A673 (cell line): Measurements from ENCODE around the gene MGMT.

ENCODE experiments used
- EZH2 ChIP-seq: fragments of 200-600 bp; sonication (generic); IDR thresholded peaks from 2 replicates; pipeline ENCODE4 v1.6.1; 2017; ENCODE audit warnings: borderline replicate concordance, low read depth, mild to moderate bottlenecking, mixed read lengths, antibody characterized with exemption, low read length; ENCODE audit not compliant: poor library complexity, severe bottlenecking
- TF ChIP-seq, protein P1 (sequence below): fragments of 300-800, 200-600 bp; sonication (generic); conservative IDR thresholded peaks from 2 replicates; pipeline ENCODE4 v1.5.1; 2017; ENCODE audit warnings: low read depth, mild to moderate bottlenecking, antibody characterized with exemption, low read length, moderate library complexity, mixed read lengths

GRCh38 chr10:129662426-129662825, 195.4 kb downstream of the MGMT start:
- TF ChIP-seq, protein P1, sequence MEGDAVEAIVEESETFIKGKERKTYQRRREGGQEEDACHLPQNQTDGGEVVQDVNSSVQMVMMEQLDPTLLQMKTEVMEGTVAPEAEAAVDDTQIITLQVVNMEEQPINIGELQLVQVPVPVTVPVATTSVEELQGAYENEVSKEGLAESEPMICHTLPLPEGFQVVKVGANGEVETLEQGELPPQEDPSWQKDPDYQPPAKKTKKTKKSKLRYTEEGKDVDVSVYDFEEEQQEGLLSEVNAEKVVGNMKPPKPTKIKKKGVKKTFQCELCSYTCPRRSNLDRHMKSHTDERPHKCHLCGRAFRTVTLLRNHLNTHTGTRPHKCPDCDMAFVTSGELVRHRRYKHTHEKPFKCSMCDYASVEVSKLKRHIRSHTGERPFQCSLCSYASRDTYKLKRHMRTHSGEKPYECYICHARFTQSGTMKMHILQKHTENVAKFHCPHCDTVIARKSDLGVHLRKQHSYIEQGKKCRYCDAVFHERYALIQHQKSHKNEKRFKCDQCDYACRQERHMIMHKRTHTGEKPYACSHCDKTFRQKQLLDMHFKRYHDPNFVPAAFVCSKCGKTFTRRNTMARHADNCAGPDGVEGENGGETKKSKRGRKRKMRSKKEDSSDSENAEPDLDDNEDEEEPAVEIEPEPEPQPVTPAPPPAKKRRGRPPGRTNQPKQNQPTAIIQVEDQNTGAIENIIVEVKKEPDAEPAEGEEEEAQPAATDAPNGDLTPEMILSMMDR: peak; percentile 39; the same call in 1 of the 2 replicates
- TF ChIP-seq EZH2: no peak
